GM19463 (cell line): Measurements from ENCODE around the gene CLEC2B.
"Not testable (repeated sequence)": the region's sequence is repeated elsewhere in the genome, so short reads cannot be mapped to it uniquely, and the experiment has no call there.

Experiments used
- ATAC-seq: cut with Tn5 transposase; IDR thresholded peaks from one replicate; pipeline ENCODE4 v1.9.1; 2021; ENCODE audit warnings: mild to moderate bottlenecking, moderate library complexity; ENCODE audit not compliant: unreplicated experiment

The CLEC2B gene

GRCh38 chr12:9869307-9870161 is at the start of gene CLEC2B:
TSS of gene CLEC2B (minus strand) at chr12:9869354.
- ATAC-seq = peak; percentile 50

GRCh38 chr12:9911708-9912107 is 42.6 kb upstream of the CLEC2B start:
- ATAC-seq = no peak

- no peak for ATAC-seq
These were observed 41.7 kb upstream of the CLEC2B start for GRCh38 chr12:9910716-9911421.

GRCh38 chr12:9909724-9910123 is 40.6 kb upstream of the CLEC2B start:
- ATAC-seq = no peak

GRCh38 chr12:9908350-9908749 is 39.2 kb upstream of the CLEC2B start:
- no peak for ATAC-seq

- ATAC-seq = no peak
These were observed 38.6 kb upstream of the CLEC2B start for GRCh38 chr12:9907769-9908168.

- ATAC-seq = no peak
These were observed 37.7 kb upstream of the CLEC2B start for GRCh38 chr12:9906873-9907272.

GRCh38 chr12:9902539-9903228 is 33.5 kb upstream of the CLEC2B start:
- ATAC-seq = no peak

- ATAC-seq = no peak
These were observed 31.8 kb upstream of the CLEC2B start for GRCh38 chr12:9900930-9901329.

- ATAC-seq = no peak
These were observed 30.1 kb upstream of the CLEC2B start for GRCh38 chr12:9899209-9899608.

GRCh38 chr12:9897535-9897934 is 28.4 kb upstream of the CLEC2B start:
- no peak for ATAC-seq

GRCh38 chr12:9895215-9895971 is 26.2 kb upstream of the CLEC2B start:
- no peak for ATAC-seq

GRCh38 chr12:9888665-9889273 is 19.6 kb upstream of the CLEC2B start:
- no peak for ATAC-seq

GRCh38 chr12:9883175-9883574 is 14.0 kb upstream of the CLEC2B start:
- ATAC-seq = no peak

GRCh38 chr12:9881988-9882387 is 12.8 kb upstream of the CLEC2B start:
- no peak for ATAC-seq

- ATAC-seq = no peak
These were observed 12.1 kb upstream of the CLEC2B start, which contains the start of gene KLRF2 for GRCh38 chr12:9881246-9881645. TSS of gene KLRF2 (plus strand) at chr12:9881489. CDS start at chr12:9881596, 107 bp downstream.

GRCh38 chr12:9880532-9881078 is 11.5 kb upstream of the CLEC2B start:
- no peak for ATAC-seq

GRCh38 chr12:9876120-9876519 is 7.0 kb upstream of the CLEC2B start:
- not testable (repeated sequence) for ATAC-seq

GRCh38 chr12:9872742-9873141 is 3.6 kb upstream of the CLEC2B start:
- no peak for ATAC-seq

- ATAC-seq = no peak
These were observed 3.0 kb upstream of the CLEC2B start for GRCh38 chr12:9872162-9872561.
